HG03045 (cell line): Measurements from ENCODE around the gene IFNA5.

Source experiments
- ATAC-seq: cut with Tn5 transposase; IDR thresholded peaks from one replicate; pipeline ENCODE4 v1.9.1; 2021; ENCODE audit warnings: mild to moderate bottlenecking, moderate library complexity; ENCODE audit not compliant: unreplicated experiment

The IFNA5 gene

DNA sequence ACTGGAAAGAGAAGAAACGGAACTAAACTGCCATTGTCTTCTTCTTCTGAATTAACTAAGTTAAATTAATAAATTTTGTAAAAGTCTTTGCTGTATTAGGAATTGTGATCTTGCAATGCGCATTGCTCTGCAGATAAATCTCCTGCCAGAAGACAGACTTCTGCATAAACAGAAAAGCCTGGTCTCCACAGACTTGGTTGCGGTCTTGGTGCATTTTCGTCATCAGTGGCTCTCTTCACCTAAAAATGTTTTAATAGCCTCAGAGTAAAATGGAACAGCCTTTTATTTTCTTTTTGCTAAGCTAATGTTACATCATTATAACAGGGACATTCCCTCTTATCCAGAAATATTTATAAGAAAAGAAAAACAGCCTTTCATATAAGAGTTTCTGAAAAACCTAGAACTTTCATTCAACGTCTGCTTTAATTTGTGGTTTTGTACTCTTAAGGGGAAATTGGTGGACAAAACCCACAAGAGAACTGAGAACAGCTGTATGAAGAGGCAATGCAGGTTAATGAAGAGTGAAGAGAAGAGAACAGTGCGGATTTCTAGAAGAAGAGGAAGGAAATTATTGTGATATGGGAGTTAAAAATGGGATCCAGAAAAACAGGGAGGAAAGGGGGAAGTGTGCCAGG, 10.1 kb downstream of the IFNA5 start:
- no peak for ATAC-seq

DNA sequence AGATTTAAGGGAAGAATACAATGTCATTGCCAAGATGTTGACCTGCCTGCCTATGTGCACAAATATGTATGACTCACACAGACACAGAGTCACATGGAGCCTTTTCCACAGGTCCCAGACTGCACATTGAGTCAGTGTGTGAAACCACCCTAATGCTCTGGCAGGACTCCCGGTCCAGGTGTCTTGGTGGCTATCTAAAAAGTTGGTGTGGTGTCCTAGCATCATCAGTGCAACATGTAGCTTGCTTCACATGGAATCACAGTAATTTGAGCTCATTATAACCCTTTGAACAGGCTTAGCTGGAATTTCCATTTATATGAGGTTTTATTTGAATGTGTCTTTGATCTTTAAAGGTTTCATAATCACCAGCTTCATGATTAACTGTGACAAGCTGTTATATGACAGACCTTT, 10.7 kb downstream of the IFNA5 start:
- no peak for ATAC-seq

DNA sequence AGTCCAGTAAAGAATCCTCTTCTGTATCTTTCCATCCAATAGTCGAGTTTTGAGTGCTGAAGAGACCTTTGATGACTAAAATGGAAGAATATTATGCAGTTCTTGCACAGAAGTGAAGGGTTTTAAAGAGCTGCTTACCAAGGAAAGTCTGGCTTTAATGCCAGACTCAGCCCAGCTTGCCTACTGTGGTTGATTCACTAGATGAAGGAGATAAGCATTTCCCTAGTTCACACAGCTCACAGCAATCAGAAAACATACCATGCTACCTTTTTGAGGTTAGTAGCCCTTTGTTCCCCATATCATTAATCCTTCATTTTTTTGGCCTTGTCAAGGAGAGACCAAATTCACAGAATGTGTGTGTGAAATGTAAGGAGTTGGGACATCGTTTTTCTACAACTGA, 15.3 kb downstream of the IFNA5 start:
- no peak for ATAC-seq

DNA sequence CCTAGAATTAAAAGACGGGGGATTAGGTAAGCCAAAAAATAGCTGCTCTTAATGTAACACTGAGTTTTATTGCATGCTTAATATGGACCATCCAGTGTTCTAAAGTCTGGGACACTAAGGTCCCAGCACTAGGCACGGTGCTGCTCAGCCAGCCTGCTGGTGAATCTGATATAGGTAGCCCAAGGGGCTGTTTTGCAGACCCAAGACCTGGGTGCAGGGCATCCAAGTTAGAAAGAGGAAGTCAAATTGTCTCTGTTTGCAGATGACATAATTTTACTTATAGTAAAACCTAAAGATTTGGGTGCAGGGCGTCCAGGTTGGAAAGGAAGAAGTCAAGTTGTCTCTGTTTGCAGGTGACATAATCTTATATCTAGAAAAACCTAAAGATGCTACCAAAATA, 17.8 kb downstream of the IFNA5 start:
- no peak for ATAC-seq

DNA sequence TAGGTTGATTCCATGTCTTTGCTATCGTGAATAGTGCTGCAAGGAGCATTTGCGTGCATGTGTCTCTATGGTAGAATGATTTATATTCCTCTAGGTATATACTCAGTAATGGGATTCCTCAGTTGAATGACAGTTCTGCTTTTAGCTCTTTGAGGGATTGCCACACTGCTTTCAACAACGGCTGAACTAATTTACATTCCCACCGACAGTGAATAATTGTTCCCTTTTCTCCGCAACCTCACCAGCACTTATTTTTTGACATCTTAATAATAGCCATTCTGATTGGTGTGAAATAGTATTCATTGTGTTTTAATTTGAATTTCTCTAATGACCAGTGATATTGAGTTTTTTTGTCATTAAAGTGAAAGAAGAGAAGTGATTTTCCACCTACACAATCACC, 18.5 kb downstream of the IFNA5 start:
- no peak for ATAC-seq

DNA sequence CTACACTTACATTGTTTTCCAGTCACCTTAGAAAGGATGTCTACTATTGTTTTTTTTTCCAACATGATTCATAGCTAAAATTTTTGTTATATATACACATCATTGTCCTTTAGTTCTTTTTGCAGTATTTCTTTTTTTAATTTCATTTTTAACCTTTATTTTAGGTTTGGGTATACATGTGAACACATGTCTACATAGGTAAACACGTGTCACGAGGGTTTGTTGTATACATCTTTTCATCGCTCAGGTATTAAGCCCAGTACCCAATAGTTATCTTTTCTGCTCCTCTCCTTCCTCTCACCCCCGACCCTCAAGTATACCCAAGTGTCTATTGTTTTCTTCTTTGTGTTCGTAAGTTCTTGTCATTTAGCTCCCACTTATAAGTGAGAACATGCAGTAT, 19.0 kb downstream of the IFNA5 start:
- ATAC-seq, result no peak

DNA sequence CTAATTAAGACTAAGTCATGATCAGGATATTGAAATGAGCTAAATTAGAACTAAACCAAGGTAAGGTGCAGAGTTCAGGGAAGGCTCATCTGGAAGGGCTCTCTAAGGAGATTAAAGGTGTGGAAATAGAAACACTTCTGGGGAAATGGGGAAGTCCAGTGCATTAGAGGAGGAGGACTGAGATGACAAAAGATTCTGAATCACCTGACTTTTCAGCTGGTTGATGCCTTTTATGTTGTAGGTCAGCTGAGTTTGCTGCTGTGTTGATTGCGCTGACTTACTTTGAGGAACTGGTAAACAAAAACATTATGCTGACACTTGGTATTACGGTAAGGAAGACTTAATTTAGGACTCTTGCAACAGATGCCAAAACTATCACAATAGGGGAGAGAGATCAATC, 23.8 kb downstream of the IFNA5 start:
- ATAC-seq, result no peak

DNA sequence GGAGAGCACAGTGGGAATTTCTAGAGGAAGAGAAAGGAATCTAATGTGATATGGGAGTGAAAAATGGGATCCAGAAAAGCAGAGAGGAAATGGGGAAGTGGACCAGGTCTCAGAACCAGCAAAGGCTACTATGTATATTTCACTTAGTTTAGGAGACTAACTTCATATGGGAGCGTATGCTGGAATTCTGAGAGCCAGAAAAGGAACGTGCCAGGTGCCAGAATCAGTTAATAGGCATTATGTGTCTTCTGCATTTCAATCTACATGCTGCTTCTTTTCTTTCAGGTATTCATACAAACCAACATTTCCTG, 36.8 kb downstream of the IFNA5 start:
- no peak for ATAC-seq

DNA sequence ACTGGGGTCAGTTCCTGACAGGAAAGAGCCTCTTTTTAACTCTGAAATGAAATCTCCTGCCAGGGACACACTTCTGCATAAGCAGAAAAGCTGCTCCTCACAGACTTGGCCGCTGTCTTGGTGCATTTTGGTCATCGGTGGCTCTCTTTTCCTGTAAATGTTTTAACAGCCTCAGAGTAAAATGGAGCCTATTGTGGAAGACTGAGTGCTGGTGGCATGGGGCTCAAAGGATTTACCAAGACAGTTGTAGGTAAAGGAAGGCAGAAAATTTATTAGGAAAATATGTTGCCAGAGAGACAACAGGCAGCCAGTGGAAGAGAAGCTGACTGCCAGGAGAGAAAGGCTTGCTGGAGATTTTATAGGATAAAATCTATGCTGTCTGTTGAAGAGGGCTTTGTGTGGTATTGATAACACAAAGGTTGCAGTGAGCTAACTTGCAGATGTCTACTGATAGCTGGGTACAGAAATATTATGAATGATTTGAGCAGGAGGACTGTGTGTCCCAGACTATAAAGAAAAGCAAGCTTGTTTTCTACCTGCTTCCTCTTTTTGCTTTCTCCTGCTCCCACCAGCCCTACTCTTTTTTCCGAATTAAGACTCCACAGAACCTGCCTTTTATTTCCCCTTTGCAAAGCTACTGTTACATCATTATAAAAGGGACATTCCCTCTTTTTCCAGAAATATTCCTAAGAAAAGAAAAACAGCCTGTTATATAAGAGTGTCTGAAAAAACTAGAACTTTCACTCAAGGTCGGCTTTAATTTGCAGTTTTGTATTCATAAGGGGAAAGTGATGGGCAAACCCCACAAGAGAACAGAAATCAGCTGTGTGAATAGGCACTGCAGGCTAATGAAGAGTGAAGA, 37.4 kb downstream of the IFNA5 start:
- no peak for ATAC-seq

DNA sequence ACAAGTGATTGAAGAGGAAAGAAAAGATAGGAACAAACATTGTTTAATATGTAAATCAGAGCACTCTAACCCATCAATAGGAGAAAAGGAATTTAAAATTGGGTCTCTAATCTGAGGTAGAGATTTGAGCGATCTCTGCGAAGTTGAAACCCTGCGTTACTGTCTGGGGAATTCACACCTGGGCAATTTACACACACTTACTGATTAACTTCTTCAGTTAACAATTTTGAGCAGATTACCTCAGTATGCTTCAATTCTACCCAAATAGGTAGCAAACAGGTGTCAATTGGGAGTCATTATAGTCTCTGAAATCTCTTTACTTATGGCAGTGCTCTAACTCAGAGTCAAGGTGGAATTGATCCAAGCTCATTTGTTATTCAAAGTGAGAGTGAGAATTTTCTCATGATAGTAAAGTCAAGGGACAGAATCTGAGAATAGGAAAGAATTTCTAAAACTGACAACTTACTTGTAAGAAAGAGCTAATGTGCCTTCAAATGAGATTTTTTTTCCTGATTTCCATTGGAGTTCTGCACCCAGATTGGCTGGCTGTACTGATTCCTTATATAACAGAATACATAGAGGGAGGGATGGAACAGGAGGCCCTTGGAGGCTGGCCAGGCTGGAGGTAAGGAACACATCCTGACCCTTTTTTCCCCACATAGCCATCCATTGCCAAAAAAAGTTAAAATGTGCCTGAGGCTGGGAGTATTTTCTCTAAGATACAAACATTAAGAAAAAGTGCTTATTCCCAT, 38.2 kb downstream of the IFNA5 start:
- ATAC-seq, result no peak

DNA sequence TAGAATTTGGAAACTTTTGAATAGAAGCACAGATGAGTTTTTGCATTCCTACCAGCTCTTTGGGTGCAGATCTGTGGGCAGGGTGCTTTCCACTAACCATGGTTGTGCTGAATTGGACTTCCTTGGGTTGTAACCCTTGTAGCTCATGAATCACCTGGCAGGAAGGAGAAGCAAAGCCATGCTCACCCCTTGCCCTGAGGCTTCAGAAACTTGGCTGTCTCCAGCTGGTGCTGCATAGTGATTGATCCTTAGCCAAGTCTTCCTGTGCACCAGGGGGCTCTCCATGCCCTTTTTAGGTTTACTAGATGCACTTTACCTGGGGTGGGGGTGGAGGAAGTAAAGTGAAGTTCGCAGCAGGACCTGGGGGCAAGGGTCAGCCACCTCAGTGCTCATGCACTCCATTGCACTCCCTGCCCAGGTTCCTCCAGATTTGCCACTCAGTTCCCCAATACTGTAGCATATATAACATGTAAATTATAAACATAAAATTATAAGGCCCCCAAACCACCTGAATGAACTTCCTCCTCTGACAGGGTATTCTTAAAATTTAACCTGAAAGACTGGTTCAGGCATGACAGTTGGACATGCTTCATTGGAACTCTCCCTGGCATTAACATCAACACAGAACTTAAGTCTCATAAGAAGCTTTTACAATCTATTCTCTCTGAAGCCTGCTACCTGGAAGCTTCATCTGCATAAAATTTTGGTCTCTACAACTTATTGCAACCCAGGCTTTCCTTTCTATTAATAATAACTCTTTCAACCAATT, 39.5 kb downstream of the IFNA5 start:
- ATAC-seq, result no peak

DNA sequence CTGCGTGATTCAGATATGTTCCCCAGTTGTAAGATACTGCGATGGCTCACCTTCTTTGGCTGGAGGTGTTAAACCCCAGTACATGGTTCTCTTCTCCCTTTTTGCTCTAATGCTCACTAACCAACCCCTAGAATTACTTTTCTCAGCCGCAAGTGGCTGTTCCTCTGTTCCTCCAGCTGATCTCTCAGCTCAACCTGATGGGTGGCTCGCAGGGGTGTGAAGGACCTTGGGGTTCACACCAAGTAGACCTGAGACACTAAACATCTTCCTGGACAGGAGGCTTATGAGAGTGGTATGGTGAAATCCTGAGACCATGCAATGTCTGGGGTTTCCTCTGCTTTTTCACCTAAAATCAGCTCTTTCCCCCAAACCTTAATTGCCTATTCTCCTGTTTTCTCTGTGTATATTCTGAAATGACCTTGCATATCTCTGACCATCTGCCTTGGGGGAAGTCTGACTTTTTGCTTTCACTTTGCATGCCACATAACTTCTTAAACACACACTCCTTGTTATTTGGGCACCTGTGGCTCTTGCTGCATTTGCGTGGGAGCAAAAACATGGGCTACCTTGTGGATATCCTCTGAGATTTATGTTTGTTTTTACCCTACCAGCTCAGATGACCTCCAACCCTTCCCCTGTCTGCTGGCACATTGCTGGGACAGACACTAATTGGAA, 49.4 kb downstream of the IFNA5 start:
- ATAC-seq, result no peak
